ENCODE results near the gene POLR1D.

GRCh38 chr13:27593267-27593666 lies 28.4 kb upstream of the POLR1D start:
- TF ChIP-seq EP300 (IDR thresholded peaks at IDR 0.05) (no peak), CTCF (IDR thresholded peaks at IDR 0.05) (no peak), POLR2AphosphoS5 (IDR thresholded peaks at IDR 0.05) (no peak)
